ENCODE data around the gene PDE8A. TPM values are rescaled to one million over a fixed set of nuclear protein-coding genes. Genes with fewer than 3 reads are reported as not detected.
A peak's percentile ranks its signal among the peaks of the same experiment; 100 is the strongest.
"Not testable (repeated sequence)": the region's sequence is repeated elsewhere in the genome, so short reads cannot be mapped to it uniquely, and the experiment has no call there.

The PDE8A gene
- polyA plus RNA-seq, 1 experiment: 22.5 TPM

DNA sequence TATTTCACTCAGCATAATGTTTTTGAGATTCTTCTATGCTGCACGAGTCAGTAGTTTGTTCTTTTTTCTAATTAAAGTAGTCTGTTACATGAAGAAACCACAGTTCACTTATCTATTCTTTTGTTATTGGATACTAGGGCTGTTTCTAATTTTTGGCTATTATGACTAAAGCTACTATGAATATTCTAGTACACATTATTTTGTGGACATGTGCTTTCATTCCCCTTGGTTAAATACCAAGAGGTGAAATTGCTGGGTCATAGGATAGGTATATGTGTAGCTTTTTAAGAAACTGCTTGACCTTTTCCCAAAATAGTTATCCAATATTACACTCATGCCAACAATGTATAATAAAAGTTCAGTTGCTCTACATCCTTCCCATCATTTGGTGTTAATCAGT lies 8.9 kb downstream of the PDE8A start:
- no peak for DNase-seq (ENCODE audit: low read depth)
- H3K27me3 ChIP-seq (ENCODE audit: control insufficient read depth, insufficient read depth, low read length): no peaks in the 10 kb centered on the region
- no peak for TF ChIP-seq CTCF (IDR thresholded peaks at IDR 0.05; ENCODE audit: insufficient read depth, low read depth, low read length)
- H3K4me3 ChIP-seq (ENCODE audit: low read depth, low read length): no peak overlapping the region
- POLR2A ChIA-PET: no interaction called here
- H3K36me3 ChIP-seq (ENCODE audit: control insufficient read depth, insufficient read depth, low read length): no peaks in the 10 kb centered on the region
- CTCF ChIA-PET: no interaction called here

DNA sequence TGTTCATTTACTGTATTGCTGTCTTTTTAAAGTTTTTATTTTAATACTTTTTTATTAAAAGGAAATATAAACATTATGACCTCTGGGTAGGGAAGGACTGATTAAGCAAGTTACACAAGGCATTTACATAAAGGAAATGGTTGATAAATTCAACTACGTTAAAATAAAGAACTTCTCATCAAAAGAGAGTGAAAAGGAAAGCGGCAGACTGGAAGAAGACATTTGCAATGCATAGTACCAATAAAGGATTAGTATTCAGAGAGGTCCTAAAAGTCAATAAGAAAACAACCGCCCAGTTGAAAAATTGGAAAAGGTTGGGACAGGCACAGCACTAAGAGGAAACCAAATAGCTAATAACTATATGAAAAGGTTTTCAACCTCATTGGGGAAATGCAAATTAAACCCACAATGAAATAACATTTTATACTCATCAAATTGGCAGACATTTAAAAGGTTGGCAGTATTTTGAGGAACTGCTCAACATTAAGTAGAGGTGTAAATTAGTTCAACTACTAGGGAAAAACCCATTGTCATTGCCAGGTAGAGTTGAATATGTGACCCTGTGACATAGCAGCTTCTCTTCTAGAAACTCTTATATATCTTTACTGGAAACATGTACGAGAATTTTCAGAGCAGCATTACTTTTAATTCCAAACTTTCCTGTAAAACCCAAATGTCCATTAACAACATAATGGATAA lies 9.5 kb downstream of the PDE8A start:
- ChIA-PET CTCF (no interaction called here), POLR2A (no interaction called here)
- no peak for TF ChIP-seq CTCF (IDR thresholded peaks at IDR 0.05; ENCODE audit: insufficient read depth, low read depth, low read length)

DNA sequence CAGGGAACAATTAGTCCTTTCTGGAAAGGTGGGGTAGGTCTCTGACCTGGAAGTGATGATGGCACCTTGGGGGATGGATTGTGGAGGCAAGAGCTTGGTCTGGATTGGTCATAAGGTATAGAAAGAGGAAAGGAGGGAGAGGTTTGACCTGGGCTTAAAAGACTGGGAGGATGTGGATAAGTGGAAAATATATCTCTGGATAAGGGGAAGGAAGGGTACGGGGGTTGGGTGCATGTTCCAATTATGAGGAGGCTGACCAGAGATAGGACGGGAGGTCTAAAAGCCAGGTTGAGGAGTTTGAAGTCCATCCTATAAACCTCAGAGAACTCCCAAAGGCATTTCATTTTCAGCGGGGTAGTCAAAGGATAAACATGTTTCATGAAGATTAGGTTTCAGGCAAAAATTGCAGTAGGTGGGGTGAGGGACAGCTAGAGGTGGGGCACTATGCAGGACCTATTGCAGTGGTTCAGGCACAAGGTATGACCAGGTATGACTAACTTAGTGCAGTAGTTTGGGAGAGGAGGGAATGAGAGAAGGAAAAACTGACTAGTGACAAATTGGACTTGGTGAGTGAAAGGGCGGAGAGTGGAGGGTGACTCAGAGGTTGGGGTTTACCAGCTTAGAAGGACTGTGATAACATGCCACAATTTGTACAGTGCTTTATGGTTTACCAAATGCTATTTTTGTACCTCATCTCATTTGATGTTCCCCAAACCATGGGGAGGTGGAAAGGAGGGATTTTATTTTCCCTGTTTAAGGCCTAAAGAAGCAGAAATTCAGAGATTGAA lies 10.7 kb downstream of the PDE8A start:
- ChIA-PET CTCF (interaction anchor here (1.5 kb wide), 1 partner anchor 13 kb away, joined by 4 read pairs; no protein-coding TSS in a partner anchor), POLR2A (no interaction called here)
- H3K36me3 ChIP-seq (ENCODE audit: control insufficient read depth, insufficient read depth, low read length): no peaks in the 10 kb centered on the region

More for the DNA sequence above, 9.5 kb downstream of the PDE8A start:
- H3K4me3 ChIP-seq (ENCODE audit: low read depth, low read length): no peak overlapping the region
- H3K36me3 ChIP-seq (ENCODE audit: control insufficient read depth, insufficient read depth, low read length): no peaks in the 10 kb centered on the region
- DNase-seq (ENCODE audit: low read depth): no peak
- H3K27me3 ChIP-seq (ENCODE audit: control insufficient read depth, insufficient read depth, low read length): no peaks in the 10 kb centered on the region

DNA sequence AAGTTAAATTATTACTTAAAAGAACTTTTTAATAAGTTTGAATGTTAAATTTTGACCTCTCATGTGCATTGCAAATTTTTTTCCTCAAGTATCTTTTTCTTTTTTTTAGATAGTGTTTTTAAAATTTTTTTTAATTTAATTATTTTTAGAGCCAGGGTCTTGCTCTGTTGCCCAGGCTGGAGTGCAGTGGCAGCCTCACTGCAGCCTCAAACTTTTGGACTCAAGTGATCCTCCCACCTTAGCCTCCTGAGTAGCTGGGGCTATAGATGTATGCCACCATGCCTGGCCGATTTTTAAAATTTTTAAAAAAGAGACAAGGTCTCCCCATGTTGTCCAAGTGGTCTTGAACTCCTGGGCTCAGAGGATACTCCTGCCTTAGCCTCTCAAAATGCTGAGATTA lies 14.4 kb downstream of the PDE8A start:
- DNase-seq (ENCODE audit: low read depth): no peak
- CTCF ChIA-PET: interaction anchor here (0.6 kb wide), 1 partner anchor 425 kb away, joined by 3 read pairs; no protein-coding TSS in a partner anchor
- Histone ChIP-seq H3K27me3 (ENCODE audit: control insufficient read depth, insufficient read depth, low read length) (no peaks in the 10 kb centered on the region), H3K36me3 (ENCODE audit: control insufficient read depth, insufficient read depth, low read length) (no peaks in the 10 kb centered on the region), H3K4me3 (ENCODE audit: low read depth, low read length) (no peak overlapping the region)
- POLR2A ChIA-PET: no interaction called here
- TF ChIP-seq CTCF (IDR thresholded peaks at IDR 0.05; ENCODE audit: insufficient read depth, low read depth, low read length): no peak

More for the DNA sequence above, 10.7 kb downstream of the PDE8A start:
- no peaks in the 10 kb centered on the region for H3K27me3 ChIP-seq (ENCODE audit: control insufficient read depth, insufficient read depth, low read length)
- no peak overlapping the region for H3K4me3 ChIP-seq (ENCODE audit: low read depth, low read length)
- no peak for TF ChIP-seq CTCF (IDR thresholded peaks at IDR 0.05; ENCODE audit: insufficient read depth, low read depth, low read length)
- DNase-seq (ENCODE audit: low read depth): peak; percentile 29

DNA sequence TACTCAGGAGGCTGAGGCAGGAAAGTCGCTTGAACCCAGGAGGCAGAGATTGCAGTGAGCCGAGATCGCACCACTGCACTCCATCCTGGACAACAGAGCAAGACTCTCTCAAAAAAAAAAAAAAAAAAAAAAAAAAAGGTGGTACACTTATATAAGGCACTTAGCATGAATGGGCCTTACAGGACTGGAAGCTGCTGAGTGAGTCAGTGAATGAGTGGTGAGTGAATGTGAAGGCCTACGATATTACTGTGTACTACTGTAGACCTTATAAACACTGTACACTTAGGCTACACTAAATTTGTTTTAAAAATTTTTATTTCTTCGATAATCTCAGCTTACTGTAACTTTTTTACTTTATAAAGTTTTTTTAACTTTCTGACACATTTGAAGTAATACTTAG lies 15.1 kb downstream of the PDE8A start:
- POLR2A ChIA-PET: not testable (repeated sequence)

DNA sequence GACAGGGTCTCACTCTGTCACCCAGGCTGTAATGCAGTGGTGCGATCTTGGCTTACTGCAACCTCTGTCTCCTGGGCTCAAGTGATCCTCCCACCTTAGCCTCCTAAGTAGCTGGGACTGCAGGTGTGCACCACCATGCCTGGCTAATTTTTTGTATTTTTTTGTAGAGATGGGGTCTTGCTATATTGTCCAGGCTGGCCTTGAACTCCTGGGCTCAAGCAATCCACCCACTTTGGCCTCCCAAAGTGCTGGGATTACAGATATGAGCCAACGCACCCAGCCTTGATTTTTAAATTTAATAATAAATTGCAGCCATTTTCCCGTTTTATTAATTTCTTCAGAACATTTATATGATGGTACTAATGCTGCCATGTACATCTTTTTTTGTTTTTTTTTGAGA lies 15.6 kb downstream of the PDE8A start:
- H3K36me3 ChIP-seq (ENCODE audit: control insufficient read depth, insufficient read depth, low read length); DNase-seq (ENCODE audit: low read depth); POLR2A ChIA-PET; H3K4me3 ChIP-seq (ENCODE audit: low read depth, low read length); H3K27me3 ChIP-seq (ENCODE audit: control insufficient read depth, insufficient read depth, low read length): not testable (repeated sequence)
- CTCF ChIA-PET: interaction anchor here (0.9 kb wide), 1 partner anchor 9 kb away, joined by 6 read pairs; no protein-coding TSS in a partner anchor

More for the DNA sequence above, 15.1 kb downstream of the PDE8A start:
- CTCF ChIA-PET: interaction anchor here (0.9 kb wide), 1 partner anchor 9 kb away, joined by 6 read pairs; no protein-coding TSS in a partner anchor
- H3K4me3 ChIP-seq (ENCODE audit: low read depth, low read length); H3K27me3 ChIP-seq (ENCODE audit: control insufficient read depth, insufficient read depth, low read length); DNase-seq (ENCODE audit: low read depth); H3K36me3 ChIP-seq (ENCODE audit: control insufficient read depth, insufficient read depth, low read length): not testable (repeated sequence)
